ENCODE results near the gene BMS1. TPM values are rescaled to one million over a fixed set of nuclear protein-coding genes. Genes with fewer than 3 reads are reported as not detected.

The BMS1 gene, protein sequence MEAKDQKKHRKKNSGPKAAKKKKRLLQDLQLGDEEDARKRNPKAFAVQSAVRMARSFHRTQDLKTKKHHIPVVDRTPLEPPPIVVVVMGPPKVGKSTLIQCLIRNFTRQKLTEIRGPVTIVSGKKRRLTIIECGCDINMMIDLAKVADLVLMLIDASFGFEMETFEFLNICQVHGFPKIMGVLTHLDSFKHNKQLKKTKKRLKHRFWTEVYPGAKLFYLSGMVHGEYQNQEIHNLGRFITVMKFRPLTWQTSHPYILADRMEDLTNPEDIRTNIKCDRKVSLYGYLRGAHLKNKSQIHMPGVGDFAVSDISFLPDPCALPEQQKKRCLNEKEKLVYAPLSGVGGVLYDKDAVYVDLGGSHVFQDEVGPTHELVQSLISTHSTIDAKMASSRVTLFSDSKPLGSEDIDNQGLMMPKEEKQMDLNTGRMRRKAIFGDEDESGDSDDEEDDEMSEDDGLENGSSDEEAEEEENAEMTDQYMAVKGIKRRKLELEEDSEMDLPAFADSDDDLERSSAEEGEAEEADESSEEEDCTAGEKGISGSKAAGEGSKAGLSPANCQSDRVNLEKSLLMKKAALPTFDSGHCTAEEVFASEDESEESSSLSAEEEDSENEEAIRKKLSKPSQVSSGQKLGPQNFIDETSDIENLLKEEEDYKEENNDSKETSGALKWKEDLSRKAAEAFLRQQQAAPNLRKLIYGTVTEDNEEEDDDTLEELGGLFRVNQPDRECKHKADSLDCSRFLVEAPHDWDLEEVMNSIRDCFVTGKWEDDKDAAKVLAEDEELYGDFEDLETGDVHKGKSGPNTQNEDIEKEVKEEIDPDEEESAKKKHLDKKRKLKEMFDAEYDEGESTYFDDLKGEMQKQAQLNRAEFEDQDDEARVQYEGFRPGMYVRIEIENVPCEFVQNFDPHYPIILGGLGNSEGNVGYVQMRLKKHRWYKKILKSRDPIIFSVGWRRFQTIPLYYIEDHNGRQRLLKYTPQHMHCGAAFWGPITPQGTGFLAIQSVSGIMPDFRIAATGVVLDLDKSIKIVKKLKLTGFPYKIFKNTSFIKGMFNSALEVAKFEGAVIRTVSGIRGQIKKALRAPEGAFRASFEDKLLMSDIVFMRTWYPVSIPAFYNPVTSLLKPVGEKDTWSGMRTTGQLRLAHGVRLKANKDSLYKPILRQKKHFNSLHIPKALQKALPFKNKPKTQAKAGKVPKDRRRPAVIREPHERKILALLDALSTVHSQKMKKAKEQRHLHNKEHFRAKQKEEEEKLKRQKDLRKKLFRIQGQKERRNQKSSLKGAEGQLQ
- polyA plus RNA-seq (2012; ENCODE audit: insufficient read length, low read depth) = 18.6 TPM

DNA sequence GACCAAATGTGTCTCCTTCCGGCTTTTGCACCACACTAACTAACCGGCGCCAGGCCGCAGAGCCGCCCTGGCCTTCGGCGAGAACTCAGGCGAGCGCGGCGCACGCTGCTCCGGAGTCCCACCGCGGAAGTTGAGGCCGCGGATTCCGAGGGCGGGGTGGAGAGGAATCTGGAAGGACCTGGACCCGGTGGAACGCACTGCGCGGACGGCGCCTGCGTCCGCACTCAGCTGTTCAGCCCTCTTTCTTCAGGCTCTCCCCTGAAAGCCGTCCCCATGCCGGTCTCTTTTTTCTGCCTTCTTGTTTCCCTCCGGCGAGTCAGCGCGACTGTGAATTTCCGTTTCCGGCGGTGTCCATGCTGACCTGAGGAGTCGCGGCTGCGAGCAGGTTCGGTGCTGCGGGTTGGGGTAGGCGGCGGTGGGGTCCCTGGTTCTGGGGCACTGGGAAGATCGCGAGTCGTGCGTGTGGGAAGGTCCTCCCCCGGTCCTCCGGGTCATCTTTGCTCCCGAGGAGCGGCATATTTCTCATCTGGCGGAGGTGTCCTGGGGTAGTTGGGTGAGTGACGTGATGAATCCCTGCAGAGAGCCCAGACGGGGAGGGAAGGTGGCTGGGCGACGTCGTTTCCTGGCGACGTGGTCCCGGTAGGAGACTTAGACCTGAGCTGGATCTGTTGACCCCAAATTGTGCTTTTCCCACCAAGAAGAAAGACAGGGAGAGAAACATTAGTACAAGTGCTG lies at the start of gene BMS1:
BMS1 (plus strand) TSS at position 350 of the 735 bp plus-strand sequence. CDS start 1,600 bp downstream, outside the sequence.
- peak; percentile 93 for TF ChIP-seq POLR2AphosphoS5 (IDR thresholded peaks at IDR 0.05; ENCODE audit: low read depth, low read length)
- peak; percentile 97; the same call in 1 of the 2 replicates for TF ChIP-seq TAF1 (IDR thresholded peaks at IDR 0.05; ENCODE audit: borderline replicate concordance, insufficient read depth, low read length)
- TF ChIP-seq FOXP2 (optimal IDR thresholded peaks at IDR 0.05; ENCODE audit: borderline replicate concordance, extremely low read depth, extremely low read length, insufficient read depth) = no peak
- TF ChIP-seq, protein P1, sequence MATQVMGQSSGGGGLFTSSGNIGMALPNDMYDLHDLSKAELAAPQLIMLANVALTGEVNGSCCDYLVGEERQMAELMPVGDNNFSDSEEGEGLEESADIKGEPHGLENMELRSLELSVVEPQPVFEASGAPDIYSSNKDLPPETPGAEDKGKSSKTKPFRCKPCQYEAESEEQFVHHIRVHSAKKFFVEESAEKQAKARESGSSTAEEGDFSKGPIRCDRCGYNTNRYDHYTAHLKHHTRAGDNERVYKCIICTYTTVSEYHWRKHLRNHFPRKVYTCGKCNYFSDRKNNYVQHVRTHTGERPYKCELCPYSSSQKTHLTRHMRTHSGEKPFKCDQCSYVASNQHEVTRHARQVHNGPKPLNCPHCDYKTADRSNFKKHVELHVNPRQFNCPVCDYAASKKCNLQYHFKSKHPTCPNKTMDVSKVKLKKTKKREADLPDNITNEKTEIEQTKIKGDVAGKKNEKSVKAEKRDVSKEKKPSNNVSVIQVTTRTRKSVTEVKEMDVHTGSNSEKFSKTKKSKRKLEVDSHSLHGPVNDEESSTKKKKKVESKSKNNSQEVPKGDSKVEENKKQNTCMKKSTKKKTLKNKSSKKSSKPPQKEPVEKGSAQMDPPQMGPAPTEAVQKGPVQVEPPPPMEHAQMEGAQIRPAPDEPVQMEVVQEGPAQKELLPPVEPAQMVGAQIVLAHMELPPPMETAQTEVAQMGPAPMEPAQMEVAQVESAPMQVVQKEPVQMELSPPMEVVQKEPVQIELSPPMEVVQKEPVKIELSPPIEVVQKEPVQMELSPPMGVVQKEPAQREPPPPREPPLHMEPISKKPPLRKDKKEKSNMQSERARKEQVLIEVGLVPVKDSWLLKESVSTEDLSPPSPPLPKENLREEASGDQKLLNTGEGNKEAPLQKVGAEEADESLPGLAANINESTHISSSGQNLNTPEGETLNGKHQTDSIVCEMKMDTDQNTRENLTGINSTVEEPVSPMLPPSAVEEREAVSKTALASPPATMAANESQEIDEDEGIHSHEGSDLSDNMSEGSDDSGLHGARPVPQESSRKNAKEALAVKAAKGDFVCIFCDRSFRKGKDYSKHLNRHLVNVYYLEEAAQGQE (IDR thresholded peaks at IDR 0.05; ENCODE audit: insufficient read depth in 1 of 2, low read depth in 2 of 2, low read length in 2 of 2) = peak; percentile 61 to 62; a peak in 3 of 4 replicates

DNA sequence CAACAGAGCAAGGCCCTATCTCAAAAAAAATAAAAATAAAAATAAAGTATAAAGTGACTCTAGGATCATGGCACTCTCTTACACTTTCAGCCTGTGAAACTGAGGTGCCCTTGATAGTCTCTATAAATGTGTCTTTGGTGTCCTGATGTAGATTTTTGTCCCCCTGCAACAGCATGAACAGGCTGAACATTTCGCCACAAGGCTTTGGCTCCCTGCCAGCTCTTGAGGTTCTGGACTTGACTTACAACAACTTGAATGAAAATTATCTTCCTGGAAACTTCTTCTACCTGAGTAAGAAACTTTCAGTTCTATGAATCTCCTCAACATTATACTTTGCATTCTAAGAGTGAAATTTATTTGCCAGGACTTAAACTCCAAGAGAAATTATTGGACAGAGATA lies 48.1 kb upstream of the BMS1 start:
- TF ChIP-seq, protein P1 (IDR thresholded peaks at IDR 0.05; ENCODE audit: insufficient read depth in 1 of 2, low read depth in 2 of 2, low read length in 2 of 2) = no peak
- TF ChIP-seq FOXP2 (optimal IDR thresholded peaks at IDR 0.05; ENCODE audit: borderline replicate concordance, extremely low read depth, extremely low read length, insufficient read depth) = no peak
- no peak for TF ChIP-seq TAF1 (IDR thresholded peaks at IDR 0.05; ENCODE audit: borderline replicate concordance, insufficient read depth, low read length)
- TF ChIP-seq SIN3A (IDR thresholded peaks at IDR 0.05; ENCODE audit: borderline replicate concordance, insufficient read depth, low read length) = no peak
- no peak for TF ChIP-seq POLR2AphosphoS5 (IDR thresholded peaks at IDR 0.05; ENCODE audit: low read depth, low read length)

DNA sequence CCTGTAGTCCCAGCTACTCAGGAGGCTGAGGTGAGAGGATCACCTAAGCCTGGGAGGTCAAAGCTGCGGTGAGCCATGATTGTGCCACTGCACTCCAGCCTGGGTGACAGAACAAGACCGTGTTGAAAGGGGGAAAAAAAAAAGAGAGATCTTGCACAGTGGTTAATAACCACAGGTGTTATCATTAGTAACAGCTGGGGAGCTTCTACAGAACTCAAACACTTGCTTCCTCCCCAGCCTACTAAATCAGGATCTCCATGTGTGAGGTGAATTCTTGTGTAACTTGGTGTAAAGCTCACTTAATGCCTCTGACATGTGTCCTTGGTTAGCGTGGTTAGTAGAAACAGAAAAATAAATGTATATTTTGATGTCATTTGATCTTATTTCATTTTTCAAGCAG lies 43.9 kb upstream of the BMS1 start:
- TF ChIP-seq SIN3A (IDR thresholded peaks at IDR 0.05; ENCODE audit: borderline replicate concordance, insufficient read depth, low read length) = no peak
- no peak for TF ChIP-seq TAF1 (IDR thresholded peaks at IDR 0.05; ENCODE audit: borderline replicate concordance, insufficient read depth, low read length)
- no peak for TF ChIP-seq FOXP2 (optimal IDR thresholded peaks at IDR 0.05; ENCODE audit: borderline replicate concordance, extremely low read depth, extremely low read length, insufficient read depth)
- TF ChIP-seq POLR2AphosphoS5 (IDR thresholded peaks at IDR 0.05; ENCODE audit: low read depth, low read length) = no peak
- TF ChIP-seq, protein P1 (IDR thresholded peaks at IDR 0.05; ENCODE audit: insufficient read depth in 1 of 2, low read depth in 2 of 2, low read length in 2 of 2) = no peak

DNA sequence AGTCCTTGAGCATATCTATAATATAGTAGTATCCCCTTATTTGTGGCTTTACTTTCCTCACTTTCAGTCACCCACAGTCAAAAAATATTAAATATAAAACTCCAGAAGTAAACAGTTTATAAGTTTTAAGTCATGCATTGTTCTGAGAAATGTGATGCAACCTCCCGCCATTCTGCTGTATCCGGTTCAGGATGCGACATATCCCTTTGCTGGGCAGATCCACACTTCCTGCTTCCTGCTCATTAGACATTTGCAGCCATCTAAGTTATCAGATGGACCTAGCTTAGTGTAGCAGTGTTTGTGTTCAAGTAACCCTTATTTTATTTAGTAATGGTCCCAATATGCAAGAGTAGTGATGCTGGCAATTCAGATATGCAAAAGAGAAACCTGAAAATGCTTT lies 38.9 kb upstream of the BMS1 start:
- TF ChIP-seq SIN3A (IDR thresholded peaks at IDR 0.05; ENCODE audit: borderline replicate concordance, insufficient read depth, low read length) = no peak
- TF ChIP-seq TAF1 (IDR thresholded peaks at IDR 0.05; ENCODE audit: borderline replicate concordance, insufficient read depth, low read length) = no peak
- TF ChIP-seq POLR2AphosphoS5 (IDR thresholded peaks at IDR 0.05; ENCODE audit: low read depth, low read length) = no peak
- TF ChIP-seq FOXP2 (optimal IDR thresholded peaks at IDR 0.05; ENCODE audit: borderline replicate concordance, extremely low read depth, extremely low read length, insufficient read depth) = no peak
- TF ChIP-seq, protein P1 (IDR thresholded peaks at IDR 0.05; ENCODE audit: insufficient read depth in 1 of 2, low read depth in 2 of 2, low read length in 2 of 2) = no peak

Measured in PFSK-1 (cell line).